ENCODE results near the gene NCAPG2.

The NCAPG2 gene

DNA sequence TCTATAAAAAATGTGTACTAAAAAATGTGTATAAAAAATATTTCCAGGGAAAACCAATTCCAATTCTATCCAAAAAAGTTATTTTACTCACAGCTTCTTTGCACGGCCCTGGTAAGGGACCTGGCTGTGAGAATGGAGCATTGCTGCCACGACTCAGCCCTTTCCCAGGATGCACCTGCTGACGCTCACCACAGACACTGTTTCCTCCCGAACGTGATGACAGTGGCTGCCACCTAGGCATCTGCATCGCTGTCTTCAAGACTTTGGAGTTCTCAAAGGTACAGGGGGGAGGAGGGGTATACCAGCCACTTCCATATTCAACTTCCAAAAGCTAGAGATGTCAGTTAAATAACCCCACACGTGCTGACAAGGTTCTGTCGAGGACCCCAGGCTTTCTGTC, 93.1 kb downstream of the NCAPG2 start:
- Histone ChIP-seq H3K36me3 (ENCODE audit: insufficient read depth, low read length) (peaks cover 4% of the 10 kb centered on the region; the same call in 1 of the 2 replicates), H3K4me1 (ENCODE audit: insufficient read depth, low read length) (peaks cover 4% of the 10 kb centered on the region), H3K9me3 (ENCODE audit: control insufficient read depth, insufficient read depth, low read length) (no peaks in the 10 kb centered on the region), H3K9ac (ENCODE audit: low read depth, low read length) (no peak overlapping the region)

DNA sequence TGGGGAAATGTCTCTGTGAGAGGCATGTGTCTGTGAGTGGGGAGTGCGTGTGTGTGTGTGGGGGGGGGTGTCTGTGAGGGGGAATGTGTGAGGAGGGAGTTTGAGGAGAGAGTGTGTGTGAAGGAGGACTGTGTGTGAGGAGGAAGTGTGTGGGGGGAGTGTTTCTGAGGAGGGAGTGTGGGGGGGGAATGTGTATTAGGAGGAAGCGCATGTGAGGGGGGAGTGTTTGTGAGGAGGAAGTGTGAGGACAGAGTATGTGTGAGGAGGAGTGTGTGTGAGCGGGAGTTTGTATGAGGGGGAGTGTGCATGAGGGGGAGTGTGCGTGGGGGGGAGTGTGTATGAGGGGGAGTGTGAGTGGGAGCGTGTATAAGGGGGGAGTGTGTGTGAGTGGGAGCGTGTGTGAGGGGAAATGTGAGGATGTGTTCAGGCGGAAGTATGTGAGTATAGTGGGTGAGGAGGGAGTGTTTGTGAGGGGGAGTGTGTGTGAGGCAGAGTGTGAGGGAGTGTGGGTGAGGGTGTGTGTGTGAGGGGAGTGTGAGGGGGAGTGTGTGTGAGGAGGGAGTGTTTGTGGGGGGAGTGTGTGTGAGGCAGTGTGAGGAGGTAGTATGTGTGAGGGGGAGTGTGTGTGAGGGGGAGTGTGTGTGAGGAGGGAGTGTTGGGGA, 95.2 kb downstream of the NCAPG2 start:
- Histone ChIP-seq H3K9me3 (ENCODE audit: control insufficient read depth, insufficient read depth, low read length) (no peaks in the 10 kb centered on the region), H3K4me1 (ENCODE audit: insufficient read depth, low read length) (no peaks in the 10 kb centered on the region; the same call in 1 of the 2 replicates), H3K36me3 (ENCODE audit: insufficient read depth, low read length) (peaks cover 4% of the 10 kb centered on the region; the same call in 1 of the 2 replicates), H3K9ac (ENCODE audit: low read depth, low read length) (no peak overlapping the region)

DNA sequence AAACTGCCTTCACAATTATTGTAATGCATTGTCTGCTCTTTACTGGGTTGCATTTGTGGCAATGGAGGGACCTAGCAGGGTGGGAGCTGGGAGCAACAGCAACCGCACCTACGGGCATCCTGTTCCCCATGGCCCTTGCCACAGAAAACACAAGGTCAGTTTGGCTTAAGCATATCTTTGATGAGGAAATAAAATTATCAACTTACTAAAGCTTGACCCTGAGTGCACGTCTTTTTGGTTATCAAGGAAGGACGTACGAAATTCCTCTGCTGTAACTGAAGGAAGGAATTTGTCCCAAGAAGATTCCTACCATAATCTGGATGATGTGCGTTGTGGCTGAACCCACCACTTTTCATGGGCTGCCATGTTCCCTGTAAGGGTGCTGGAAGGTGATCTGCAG, 97.0 kb downstream of the NCAPG2 start:
- peaks cover 4% of the 10 kb centered on the region; the same call in 1 of the 2 replicates for H3K36me3 ChIP-seq (ENCODE audit: insufficient read depth, low read length)
- H3K9me3 ChIP-seq (ENCODE audit: control insufficient read depth, insufficient read depth, low read length): no peaks in the 10 kb centered on the region
- no peak overlapping the region for H3K9ac ChIP-seq (ENCODE audit: low read depth, low read length)
- H3K4me1 ChIP-seq (ENCODE audit: insufficient read depth, low read length): no peaks in the 10 kb centered on the region

DNA sequence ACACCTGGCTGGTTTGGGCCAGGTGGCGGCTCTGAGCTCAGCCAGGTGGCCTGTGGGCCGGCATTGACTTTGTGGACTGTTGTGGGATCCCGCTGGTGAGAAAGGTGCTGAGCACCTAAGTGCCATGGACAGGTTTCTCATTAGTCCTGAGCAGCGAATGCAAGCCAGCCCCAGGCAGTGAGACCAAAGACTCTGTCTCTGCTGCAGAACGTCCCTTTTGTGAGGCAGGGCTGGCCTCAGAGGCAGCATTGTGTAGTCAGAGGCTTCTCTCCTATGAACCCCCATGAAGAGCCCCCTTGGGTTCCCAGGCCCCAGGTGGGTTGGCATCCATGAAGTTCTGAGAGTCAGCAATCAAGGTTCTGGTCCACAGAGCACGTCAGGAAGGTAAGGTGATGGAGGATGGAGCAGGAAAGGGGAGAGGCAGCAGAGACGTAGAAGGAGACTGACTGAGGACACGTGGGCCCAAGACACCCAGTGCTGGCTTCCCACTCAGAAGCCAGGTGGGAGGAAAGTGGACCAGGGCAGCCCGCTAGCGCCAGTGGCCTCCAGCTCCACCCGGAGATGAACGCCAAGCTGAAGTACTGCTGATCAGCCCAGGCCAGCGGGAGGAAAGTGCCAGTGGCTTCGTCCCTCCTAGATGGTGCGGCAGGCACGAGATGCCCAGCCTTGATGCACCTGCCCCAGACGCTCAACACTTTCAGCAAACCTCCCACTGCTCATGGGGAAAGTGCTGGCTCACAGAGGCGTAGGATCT, 97.8 kb downstream of the NCAPG2 start:
- Histone ChIP-seq H3K9me3 (ENCODE audit: control insufficient read depth, insufficient read depth, low read length) (no peaks in the 10 kb centered on the region), H3K36me3 (ENCODE audit: insufficient read depth, low read length) (peaks cover 4% of the 10 kb centered on the region; the same call in 1 of the 2 replicates), H3K9ac (ENCODE audit: low read depth, low read length) (no peak overlapping the region), H3K4me1 (ENCODE audit: insufficient read depth, low read length) (no peaks in the 10 kb centered on the region)

DNA sequence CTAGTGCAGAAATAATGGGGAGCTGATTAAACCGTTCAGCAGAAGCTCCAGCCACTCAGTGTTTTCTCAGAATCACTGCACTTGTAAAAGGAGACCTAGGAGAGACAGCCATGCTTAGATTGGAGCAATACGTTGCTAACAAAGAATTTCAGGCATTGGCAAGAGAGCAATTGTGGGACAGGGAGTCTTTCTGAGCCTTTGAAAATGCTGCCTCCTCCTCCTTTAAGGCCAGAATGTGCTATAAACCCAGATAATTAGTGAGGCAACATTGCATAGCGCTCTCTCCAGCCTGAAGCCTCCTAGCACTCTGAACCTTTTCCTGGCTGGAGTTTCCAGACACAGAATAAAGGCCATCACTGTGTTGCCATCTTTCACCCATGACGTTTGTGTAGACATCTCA, 98.5 kb downstream of the NCAPG2 start:
- no peaks in the 10 kb centered on the region for H3K4me1 ChIP-seq (ENCODE audit: insufficient read depth, low read length)
- no peaks in the 10 kb centered on the region; the same call in 1 of the 2 replicates for H3K36me3 ChIP-seq (ENCODE audit: insufficient read depth, low read length)
- H3K9ac ChIP-seq (ENCODE audit: low read depth, low read length): no peak overlapping the region
- no peaks in the 10 kb centered on the region for H3K9me3 ChIP-seq (ENCODE audit: control insufficient read depth, insufficient read depth, low read length)

DNA sequence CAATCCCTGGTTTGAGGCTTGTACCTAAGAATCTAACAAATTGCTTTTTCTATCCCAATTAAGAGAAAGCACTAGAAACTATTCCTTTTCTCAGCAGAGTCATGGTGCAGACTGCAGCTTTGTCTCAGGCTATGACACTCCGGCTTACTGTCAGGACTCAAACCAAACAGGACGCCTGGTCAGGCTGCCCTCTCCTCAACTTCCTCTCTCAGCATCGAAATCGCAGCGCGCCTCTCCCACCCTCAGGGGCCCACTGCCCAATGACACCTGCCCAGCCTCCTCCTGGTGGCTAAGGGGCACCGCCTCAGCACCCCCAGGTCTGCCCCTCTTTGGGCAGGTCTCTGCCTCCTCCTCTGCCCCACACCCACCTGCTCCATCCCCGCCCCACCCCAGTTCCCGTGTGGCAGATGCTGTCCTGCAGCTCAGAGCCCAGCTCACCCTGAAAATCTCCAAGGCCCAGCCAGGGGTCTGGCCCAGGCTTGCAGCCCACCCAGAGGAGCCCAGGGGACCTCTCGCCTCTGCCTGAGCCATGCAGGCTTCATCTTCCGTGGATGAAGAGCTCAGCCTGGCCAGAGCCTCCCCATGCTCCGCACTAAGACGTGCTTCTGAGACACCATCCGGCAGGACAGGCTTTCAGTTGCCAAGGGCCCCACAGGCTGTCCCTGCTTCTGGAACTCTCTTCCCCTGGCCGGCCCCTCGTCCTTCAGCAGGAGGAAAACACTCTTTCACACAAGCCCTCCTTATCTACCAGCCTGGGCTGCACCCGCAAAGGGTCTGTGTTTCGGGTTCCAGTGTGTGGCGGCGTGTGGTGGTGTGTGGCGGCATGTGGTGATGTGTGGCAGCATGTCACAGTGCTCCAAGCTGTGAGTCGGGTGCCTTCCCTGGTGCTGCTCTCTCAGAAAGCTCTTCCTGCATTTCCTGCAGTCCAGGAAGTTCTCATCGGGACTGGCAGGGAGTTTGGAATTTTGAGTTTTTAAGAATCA, 100.5 kb downstream of the NCAPG2 start:
- Histone ChIP-seq H3K9me3 (ENCODE audit: control insufficient read depth, insufficient read depth, low read length) (no peaks in the 10 kb centered on the region), H3K4me1 (ENCODE audit: insufficient read depth, low read length) (no peaks in the 10 kb centered on the region), H3K36me3 (ENCODE audit: insufficient read depth, low read length) (no peaks in the 10 kb centered on the region; the same call in 1 of the 2 replicates), H3K9ac (ENCODE audit: low read depth, low read length) (no peak overlapping the region)

DNA sequence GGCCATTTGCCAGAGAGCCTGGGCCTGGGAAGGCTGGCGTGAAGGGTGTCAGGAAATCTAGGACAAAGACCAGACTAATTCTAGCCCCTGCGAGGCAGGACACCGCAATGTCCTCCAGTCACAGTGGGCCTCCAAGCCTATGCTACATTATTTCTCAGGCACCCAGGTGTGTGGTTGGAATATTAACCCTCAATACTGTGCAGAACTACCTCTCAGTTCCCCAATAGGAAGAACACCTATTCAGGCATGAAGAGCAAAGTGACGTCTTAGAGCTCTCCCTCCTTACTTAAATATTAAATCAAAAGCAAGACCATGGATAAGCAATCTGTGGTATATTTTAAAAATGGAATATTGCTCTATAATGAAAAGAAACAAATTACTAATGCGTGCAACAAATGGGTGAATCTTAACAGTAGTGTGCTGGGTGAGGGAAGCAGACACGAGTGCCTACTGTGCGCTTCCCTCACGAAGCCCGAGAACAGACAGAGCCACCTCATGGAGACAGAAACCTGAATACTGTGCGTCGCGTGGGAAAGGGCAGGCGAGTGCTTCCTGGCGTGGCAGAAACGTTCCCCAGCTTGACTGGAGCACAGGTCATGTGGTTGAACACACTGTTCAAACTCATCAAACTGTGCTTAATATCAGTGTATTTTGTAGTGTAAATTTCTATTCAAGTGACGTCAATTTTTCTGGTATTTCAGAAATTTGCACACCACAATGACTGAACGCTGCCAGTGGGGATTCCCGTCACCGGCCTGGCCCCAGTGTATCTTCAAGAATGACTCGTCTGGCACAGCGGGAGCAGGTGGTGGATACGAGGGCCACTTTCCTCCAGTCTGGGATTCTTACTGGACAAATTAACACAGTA, 101.5 kb downstream of the NCAPG2 start:
- no peaks in the 10 kb centered on the region; the same call in 1 of the 2 replicates for H3K36me3 ChIP-seq (ENCODE audit: insufficient read depth, low read length)
- no peaks in the 10 kb centered on the region for H3K9me3 ChIP-seq (ENCODE audit: control insufficient read depth, insufficient read depth, low read length)
- no peaks in the 10 kb centered on the region for H3K4me1 ChIP-seq (ENCODE audit: insufficient read depth, low read length)
- no peak overlapping the region for H3K9ac ChIP-seq (ENCODE audit: low read depth, low read length)

DNA sequence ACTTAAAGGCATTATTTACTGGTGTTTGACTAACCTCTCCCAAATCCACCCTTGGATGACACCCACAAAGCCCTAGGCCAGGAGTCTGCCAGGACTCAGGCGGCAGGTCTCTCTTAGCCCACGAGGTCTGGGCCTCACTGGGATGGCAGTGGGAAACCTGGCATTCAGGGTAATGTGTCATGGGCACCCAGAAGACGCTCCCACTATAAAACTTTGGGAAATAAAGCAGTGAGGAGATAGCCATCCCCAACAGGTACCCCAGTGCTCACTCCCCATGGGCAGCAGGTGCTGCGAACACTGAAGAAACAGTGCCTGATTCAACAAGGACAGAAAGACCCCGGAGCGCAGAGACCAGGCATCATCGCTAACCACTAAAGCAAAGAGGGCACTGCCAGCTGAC, 102.6 kb downstream of the NCAPG2 start:
- no peaks in the 10 kb centered on the region for H3K4me1 ChIP-seq (ENCODE audit: insufficient read depth, low read length)
- H3K36me3 ChIP-seq (ENCODE audit: insufficient read depth, low read length): no peaks in the 10 kb centered on the region; the same call in 1 of the 2 replicates
- no peaks in the 10 kb centered on the region for H3K9me3 ChIP-seq (ENCODE audit: control insufficient read depth, insufficient read depth, low read length)
- H3K9ac ChIP-seq (ENCODE audit: low read depth, low read length): no peak overlapping the region

DNA sequence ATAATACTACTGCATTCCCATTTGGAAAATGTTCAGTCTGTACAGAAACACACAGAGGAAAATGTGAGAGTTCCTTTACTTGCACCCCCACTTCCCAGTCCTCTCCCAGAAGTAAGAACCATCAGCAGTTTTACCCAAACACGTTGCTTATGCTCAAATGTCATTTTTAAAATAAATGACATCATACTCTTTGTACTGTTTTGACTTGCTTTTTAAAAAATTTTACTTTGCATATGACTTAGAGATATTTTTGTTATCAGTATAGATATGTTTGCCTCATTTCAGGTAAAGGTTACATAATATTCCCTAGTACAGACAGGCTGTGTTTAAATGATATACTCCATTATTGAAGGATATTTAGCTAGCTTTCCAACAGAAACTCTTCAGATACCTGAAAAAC, 103.5 kb downstream of the NCAPG2 start:
- no peaks in the 10 kb centered on the region for H3K36me3 ChIP-seq (ENCODE audit: insufficient read depth, low read length)
- H3K4me1 ChIP-seq (ENCODE audit: insufficient read depth, low read length): no peaks in the 10 kb centered on the region
- no peak overlapping the region for H3K9ac ChIP-seq (ENCODE audit: low read depth, low read length)
- H3K9me3 ChIP-seq (ENCODE audit: control insufficient read depth, insufficient read depth, low read length): no peaks in the 10 kb centered on the region

DNA sequence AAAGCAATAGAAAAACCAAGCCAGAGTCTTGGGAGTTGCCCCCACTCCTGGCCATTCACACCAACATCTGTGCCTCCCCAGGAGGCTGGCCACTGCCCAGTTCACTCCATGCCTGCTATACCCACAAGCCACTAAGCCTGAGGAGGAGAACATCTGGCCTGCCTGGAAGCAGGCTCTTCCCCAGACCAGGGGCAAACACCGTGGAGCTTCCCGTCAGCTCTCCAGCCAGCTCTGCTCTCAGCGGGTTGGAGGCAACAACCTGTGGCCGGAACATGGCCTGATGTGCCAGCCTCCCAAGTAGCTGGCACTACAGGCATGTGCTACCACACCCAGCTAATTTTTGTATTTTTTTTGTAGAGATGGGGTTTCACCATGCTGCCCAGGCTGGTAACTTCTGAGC, 107.9 kb downstream of the NCAPG2 start:
- no peak overlapping the region for H3K9ac ChIP-seq (ENCODE audit: low read depth, low read length)
- H3K9me3 ChIP-seq (ENCODE audit: control insufficient read depth, insufficient read depth, low read length): no peaks in the 10 kb centered on the region
- H3K4me1 ChIP-seq (ENCODE audit: insufficient read depth, low read length): no peaks in the 10 kb centered on the region
- no peaks in the 10 kb centered on the region for H3K36me3 ChIP-seq (ENCODE audit: insufficient read depth, low read length)

DNA sequence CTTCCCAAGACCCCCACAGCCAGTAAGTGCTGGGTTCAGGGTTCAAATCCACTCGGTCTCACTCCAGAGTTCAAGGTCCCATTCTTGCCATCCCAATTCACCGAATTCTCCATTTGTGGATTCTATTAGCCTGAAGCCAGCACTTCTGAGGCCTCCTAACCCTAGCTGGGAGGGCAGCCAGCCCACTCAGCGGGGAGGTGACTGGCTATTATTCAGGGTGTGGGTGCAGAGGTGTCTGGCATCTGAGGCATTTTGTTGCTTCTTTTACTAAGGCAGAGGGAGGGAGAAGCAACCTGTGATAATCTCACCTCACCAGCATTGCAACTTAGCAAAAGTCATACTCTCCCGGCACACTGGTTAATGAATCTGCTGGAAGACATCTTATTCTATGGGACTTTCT, 108.3 kb downstream of the NCAPG2 start:
- H3K9me3 ChIP-seq (ENCODE audit: control insufficient read depth, insufficient read depth, low read length): no peaks in the 10 kb centered on the region
- no peaks in the 10 kb centered on the region for H3K4me1 ChIP-seq (ENCODE audit: insufficient read depth, low read length)
- H3K36me3 ChIP-seq (ENCODE audit: insufficient read depth, low read length): no peaks in the 10 kb centered on the region
- no peak overlapping the region for H3K9ac ChIP-seq (ENCODE audit: low read depth, low read length)

DNA sequence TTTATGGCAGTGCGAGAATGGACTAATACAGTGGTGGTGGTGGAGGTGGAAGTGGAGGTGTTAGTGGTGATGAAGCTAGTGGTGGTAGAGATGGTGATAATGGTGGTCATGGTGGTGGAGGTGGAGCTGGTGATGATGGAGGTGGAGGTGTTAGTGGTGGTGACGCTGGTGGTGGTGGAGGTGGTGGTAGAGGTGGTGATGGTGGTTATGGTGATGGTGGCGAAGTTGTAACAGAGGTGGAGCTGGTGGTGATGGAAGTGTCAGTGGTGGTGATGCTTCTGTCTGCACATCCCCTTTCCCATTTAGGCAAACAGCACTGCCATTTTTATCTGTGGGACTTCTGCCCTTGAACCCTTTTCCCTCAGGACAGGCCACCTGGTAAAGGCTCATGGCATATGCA, 109.5 kb downstream of the NCAPG2 start:
- Histone ChIP-seq H3K9ac (ENCODE audit: low read depth, low read length) (no peak overlapping the region), H3K4me1 (ENCODE audit: insufficient read depth, low read length) (no peaks in the 10 kb centered on the region), H3K36me3 (ENCODE audit: insufficient read depth, low read length) (no peaks in the 10 kb centered on the region), H3K9me3 (ENCODE audit: control insufficient read depth, insufficient read depth, low read length) (no peaks in the 10 kb centered on the region)

DNA sequence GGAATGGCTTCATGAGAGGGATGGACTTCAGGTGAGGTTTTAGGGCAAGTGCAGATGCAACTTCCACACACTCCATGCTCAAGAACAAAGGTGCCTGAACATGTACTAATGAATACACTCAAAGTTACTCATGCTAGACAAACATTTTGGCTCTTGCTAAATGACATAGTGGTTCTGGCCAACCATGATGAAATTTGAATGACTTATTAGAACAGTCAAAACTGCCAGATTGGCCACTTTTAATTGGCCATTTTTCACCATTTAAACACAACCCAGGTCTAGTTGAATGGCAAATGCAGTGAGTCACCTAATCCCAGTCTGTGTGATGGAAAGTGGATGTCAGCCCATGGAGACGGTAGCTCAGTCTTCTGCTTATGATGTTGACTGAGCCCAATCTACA, 112.1 kb downstream of the NCAPG2 start:
- Histone ChIP-seq H3K4me1 (ENCODE audit: insufficient read depth, low read length) (no peaks in the 10 kb centered on the region), H3K9me3 (ENCODE audit: control insufficient read depth, insufficient read depth, low read length) (no peaks in the 10 kb centered on the region), H3K9ac (ENCODE audit: low read depth, low read length) (no peak overlapping the region), H3K36me3 (ENCODE audit: insufficient read depth, low read length) (no peaks in the 10 kb centered on the region)
